ENCODE data around the gene STK38L.

GRCh38 chr12:27284021-27284420, 39.9 kb downstream of the STK38L start:
- TF ChIP-seq CTCF (IDR thresholded peaks at IDR 0.05): no peak
- no peak for TF ChIP-seq POLR2AphosphoS5 (IDR thresholded peaks at IDR 0.05; ENCODE audit: low read depth, low read length)
